Activated effector memory CD4-positive, alpha-beta T cell treated with anti-CD3 and anti-CD28 coated beads, Interleukin-2, amount 50 U/mL, for 16 hours (primary cell): ENCODE data around the gene EFCAB14.
"Not testable (repeated sequence)": the region's sequence is repeated elsewhere in the genome, so short reads cannot be mapped to it uniquely, and the experiment has no call there.

ENCODE experiments used
- DNase-seq: peaks from one replicate; pipeline ENCODE4 v3.0.0-alpha.2; 2020

EFCAB14 gene

GRCh38 chr1:46652321-46653100 lies 66.4 kb downstream of the EFCAB14 start:
- no peak for DNase-seq

DNA sequence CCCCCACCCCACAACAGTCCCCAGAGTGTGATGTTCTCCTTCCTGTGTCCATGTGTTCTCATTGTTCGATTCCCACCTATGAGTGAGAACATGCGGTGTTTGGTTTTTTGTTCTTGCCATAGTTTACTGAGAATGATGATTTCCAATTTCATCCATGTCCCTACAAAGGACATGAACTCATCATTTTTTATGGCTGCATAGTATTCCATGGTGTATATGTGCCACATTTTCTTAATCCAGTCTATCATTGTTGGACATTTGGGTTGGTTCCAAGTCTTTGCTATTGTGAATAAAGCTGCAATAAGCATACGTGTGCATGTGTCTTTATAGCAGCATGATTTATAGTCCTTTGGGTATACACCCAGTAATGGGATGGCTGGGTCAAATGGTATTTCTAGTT lies 67.8 kb downstream of the EFCAB14 start:
- DNase-seq: not testable (repeated sequence)

- DNase-seq: no peak
These were observed 68.4 kb downstream of the EFCAB14 start for GRCh38 chr1:46650491-46650890.

- DNase-seq: no peak
These were observed 69.2 kb downstream of the EFCAB14 start for GRCh38 chr1:46649764-46650163.

DNA sequence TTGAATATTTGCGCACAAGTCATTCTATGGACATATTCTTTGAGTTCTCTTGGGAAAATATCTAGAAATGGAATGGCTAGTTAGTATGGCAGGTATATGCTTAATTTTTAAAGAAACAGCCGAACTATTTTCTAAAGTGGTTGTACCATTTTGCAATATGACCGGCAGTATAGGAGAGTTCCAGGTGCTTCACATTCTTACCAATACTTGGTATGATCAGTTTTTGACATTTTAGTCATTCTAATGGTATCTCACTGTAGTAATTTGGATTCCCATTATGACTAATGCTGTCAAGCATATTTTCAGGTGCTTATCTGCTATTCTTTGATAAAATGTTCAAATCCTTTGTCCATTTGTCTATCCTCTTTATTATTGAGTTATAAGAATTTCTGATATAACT lies 71.3 kb downstream of the EFCAB14 start:
- no peak for DNase-seq

GRCh38 chr1:46646844-46647243 lies 72.1 kb downstream of the EFCAB14 start:
- DNase-seq: no peak

DNA sequence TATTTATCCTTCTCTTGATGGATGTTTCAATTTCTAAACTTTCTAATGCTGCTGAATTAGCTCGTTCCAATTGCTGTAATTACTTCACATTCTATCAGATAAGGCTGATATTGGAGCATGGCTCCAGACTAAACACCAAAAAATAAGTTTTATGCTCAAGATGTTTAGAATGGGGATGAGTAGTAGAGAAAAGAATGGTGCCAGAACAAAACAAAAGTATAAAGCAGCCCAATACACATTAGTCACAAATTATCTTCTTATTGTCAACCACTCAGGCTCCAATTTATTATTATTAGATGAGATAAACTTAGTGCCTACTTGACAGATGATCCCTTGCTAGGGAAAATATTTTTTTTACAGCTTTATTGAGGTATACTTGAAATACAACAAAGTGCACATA lies 72.6 kb downstream of the EFCAB14 start:
- no peak for DNase-seq

DNA sequence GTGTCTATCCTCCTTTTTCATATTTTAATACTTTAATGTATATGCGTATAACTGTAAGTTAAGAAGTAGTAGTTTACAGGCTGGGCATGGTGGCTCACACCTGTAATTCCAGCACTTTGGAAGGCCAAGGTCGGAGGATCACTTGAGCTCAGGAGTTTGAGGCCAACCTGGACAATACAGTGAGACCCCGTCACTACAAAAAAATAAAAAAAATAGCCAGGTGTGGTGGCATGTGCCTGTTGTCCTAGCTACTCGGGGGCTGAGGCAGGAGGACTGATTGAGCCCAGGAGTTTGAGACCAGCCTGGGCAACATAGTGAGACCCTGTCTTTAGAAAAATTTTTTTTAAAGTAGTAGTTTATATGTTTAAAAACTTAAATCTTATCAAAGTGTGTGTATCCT lies 73.1 kb downstream of the EFCAB14 start:
- DNase-seq: no peak

- no peak for DNase-seq
These were observed 75.5 kb downstream of the EFCAB14 start for GRCh38 chr1:46643368-46643775.

DNA sequence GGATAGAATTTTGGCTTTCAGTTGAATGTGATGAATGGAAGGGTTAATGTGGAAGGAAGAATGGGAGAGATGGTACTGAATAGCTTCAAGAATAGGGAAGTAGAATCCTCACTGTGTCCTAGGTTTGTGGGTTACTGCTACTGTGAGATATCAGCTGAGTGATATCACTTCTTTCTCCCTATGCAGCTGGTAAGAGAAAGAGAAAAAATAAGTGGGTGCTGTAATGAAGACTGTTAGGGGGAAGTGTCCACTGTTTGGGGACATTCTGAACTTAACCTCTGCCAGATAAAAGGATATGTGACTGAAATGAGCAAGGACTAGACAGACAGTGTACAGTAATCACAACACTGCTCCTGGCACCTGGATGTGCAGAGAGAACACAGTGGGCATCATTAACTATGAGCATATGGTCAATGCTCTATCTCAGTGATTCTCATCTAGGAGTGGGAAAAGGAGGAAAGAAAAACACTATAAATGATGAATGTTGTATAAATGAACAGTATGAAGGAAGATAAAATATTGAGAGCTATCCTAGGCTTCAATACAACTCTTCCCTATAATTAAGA lies 76.7 kb downstream of the EFCAB14 start:
- DNase-seq: no peak

- no peak for DNase-seq
These were observed 79.4 kb downstream of the EFCAB14 start for GRCh38 chr1:46639547-46639946.

- no peak for DNase-seq
These were observed 80.0 kb downstream of the EFCAB14 start for GRCh38 chr1:46638921-46639320.

GRCh38 chr1:46637444-46638083 lies 81.3 kb downstream of the EFCAB14 start:
- DNase-seq: no peak

- DNase-seq: no peak
These were observed 83.7 kb downstream of the EFCAB14 start for GRCh38 chr1:46635205-46635604.

GRCh38 chr1:46630719-46631118 lies 88.2 kb downstream of the EFCAB14 start:
- no peak for DNase-seq
